Ovary (tissue), 9 donors: ENCODE results near the gene SHISA2. TPM values are rescaled to one million over a fixed set of nuclear protein-coding genes. Genes with fewer than 3 reads are reported as not detected.
A peak's percentile ranks its signal among the peaks of the same experiment; 100 is the strongest.

ENCODE experiments used
- DNase-seq, 5 donors: peaks; one replicate each; pipeline ENCODE4 v3.0.0-alpha.2; 2019 to 2020
- H3K27ac ChIP-seq, 2 donors: fragments of 200-600 bp; one replicate each; pipeline versions ENCODE4 v1.5.1 to v1.8.0; 2019 to 2022
- H3K27me3 ChIP-seq: fragments of 200-600 bp; one replicate; pipeline ENCODE4 v1.8.0; 2022
- H3K36me3 ChIP-seq: fragments of 200-600 bp; sonication (generic); one replicate; pipeline ENCODE4 v1.5.1; 2019
- H3K4me1 ChIP-seq: one replicate; pipeline ENCODE4 v1.8.1; 2013; ENCODE audit warnings: mild to moderate bottlenecking, moderate library complexity; ENCODE audit not compliant: insufficient read depth
- H3K4me3 ChIP-seq: fragments of 200-600 bp; sonication (generic); one replicate; pipeline ENCODE4 v1.5.1; 2017
- H3K9me3 ChIP-seq, 2 donors: fragments of 200-600 bp in 1 of 2; sonication (generic) in 1 of 2; one replicate each; pipeline versions ENCODE4 v1.5.1 to v1.8.1; 2013 to 2019; ENCODE audit warnings: mild to moderate bottlenecking in 1 of 2, moderate library complexity in 1 of 2
- CTCF ChIP-seq, 3 donors: fragments of 450-650 bp in 2 of 3; fragments of 200-600 bp in 1 of 3; IDR thresholded peaks; one replicate each; pipeline versions ENCODE4 v1.5.1 to v1.8.0; 2016 to 2022; ENCODE audit warnings: antibody characterized with exemption in 3 of 3, mild to moderate bottlenecking in 1 of 3
- EP300 ChIP-seq: sonication (generic); formaldehyde crosslinking; IDR thresholded peaks from one replicate; pipeline ENCODE4 v1.6.1; 2017; ENCODE audit warnings: antibody characterized with exemption
- POLR2A ChIP-seq: fragments of 450-650 bp; IDR thresholded peaks from one replicate; pipeline ENCODE4 v1.6.1; 2017; ENCODE audit warnings: antibody characterized with exemption, mild to moderate bottlenecking, moderate library complexity
- WGBS, 3 donors: extraction: QIAGEN DNeasy Blood & Tissue Kit in 1 of 3; methylation state at CpG; one replicate each; pipeline versions ENCODE4 v1.1.5 to v1.1.7; 2013 to 2017; 5-methylcytosine and 5-hydroxymethylcytosine counted together
- intact Hi-C, 4 donors: fragments of 100-400 bp; cut with DNase I; formaldehyde crosslinking; loops; one replicate each; pipeline versions ENCODE4 v1.11.0 to v1.15.1; 2022 to 2023
- polyA plus RNA-seq, 2 donors: library from polyadenylated mRNA; stranded (reverse); fragments of 200-250 nt in 1 of 2; fragments of 350-450 nt in 1 of 2; fragmentation: Illumina TruSeq in 1 of 2; extraction: RNeasy Lipid Tissue Mini Kit (QIAGEN cat#74804) in 1 of 2; gene quantifications; one replicate each; pipeline ENCODE4 v1.2.3, GENCODE V29; 2013 to 2014
- total RNA-seq, 7 donors: library from RNA; depleted of rRNA in 2 of 7; stranded (reverse); fragments of >200 nt in 2 of 7; fragmentation: NEBNext Ultra II Directional in 3 of 7; extraction: Animal tissue kit (Norgen Biotek cat#: 25700) in 3 of 7; gene quantifications; one replicate each; pipeline versions ENCODE4 v1.1.0 to v1.2.4, GENCODE V29; 2016 to 2023
- donor health status: DM: no; HTN: no; CAD: no; lungs with moderate emphysema.
- donor health status: DM: no; HTN: no; CAD: no.
- donor health status: Bipolar disorder and iron deficiency.
- donor health status: DM: yes; HTN: yes; CAD: no.
- donor health status: DM: no; HTN: no; CAD: no.
- donor health status: DM: yes; HTN: yes; CAD: no.

The SHISA2 gene
- total and polyA plus RNA-seq, 9 donors, result 0.18 to 2.1 (median 0.64) TPM; not detected in 1

- Histone ChIP-seq H3K4me3 (no peak overlapping the region), H3K27me3 (no peaks in the 10 kb centered on the region), H3K36me3 (no peaks in the 10 kb centered on the region), H3K4me1 (peaks cover 4% of the 10 kb centered on the region), H3K27ac (no peak overlapping the region), H3K9me3 (no peaks in the 10 kb centered on the region)
- 45 to 73% (median 51%) methylated on average over 10 of the region's 10 CpGs for WGBS, 3 donors
- intact Hi-C loops, result no loop called here
- TF ChIP-seq EP300 (no peak), POLR2A (no peak)
- no peak for DNase-seq
Measured at GRCh38 chr13:26052337-26052736, 521 bp upstream of the SHISA2 start.

- H3K4me1 ChIP-seq, result peaks cover 4% of the 10 kb centered on the region
- H3K9me3 ChIP-seq, result no peaks in the 10 kb centered on the region
- H3K27ac ChIP-seq, result no peak overlapping the region
- 0 to 1% (median 0%) methylated on average over 25 to 45 of the region's 45 CpGs for WGBS, 3 donors
- TF ChIP-seq POLR2A (no peak), EP300 (no peak), CTCF (IDR thresholded peaks at IDR 0.05) (no peak)
- no peaks in the 10 kb centered on the region for H3K27me3 ChIP-seq
- intact Hi-C loops, result no loop called here
- no peaks in the 10 kb centered on the region for H3K36me3 ChIP-seq
- H3K4me3 ChIP-seq, result peak overlapping the region; percentile 18
- DNase-seq, result peak in 1 of 5 donors; percentile 22
Measured at GRCh38 chr13:26051231-26051656, 572 bp downstream of the SHISA2 start.

DNA sequence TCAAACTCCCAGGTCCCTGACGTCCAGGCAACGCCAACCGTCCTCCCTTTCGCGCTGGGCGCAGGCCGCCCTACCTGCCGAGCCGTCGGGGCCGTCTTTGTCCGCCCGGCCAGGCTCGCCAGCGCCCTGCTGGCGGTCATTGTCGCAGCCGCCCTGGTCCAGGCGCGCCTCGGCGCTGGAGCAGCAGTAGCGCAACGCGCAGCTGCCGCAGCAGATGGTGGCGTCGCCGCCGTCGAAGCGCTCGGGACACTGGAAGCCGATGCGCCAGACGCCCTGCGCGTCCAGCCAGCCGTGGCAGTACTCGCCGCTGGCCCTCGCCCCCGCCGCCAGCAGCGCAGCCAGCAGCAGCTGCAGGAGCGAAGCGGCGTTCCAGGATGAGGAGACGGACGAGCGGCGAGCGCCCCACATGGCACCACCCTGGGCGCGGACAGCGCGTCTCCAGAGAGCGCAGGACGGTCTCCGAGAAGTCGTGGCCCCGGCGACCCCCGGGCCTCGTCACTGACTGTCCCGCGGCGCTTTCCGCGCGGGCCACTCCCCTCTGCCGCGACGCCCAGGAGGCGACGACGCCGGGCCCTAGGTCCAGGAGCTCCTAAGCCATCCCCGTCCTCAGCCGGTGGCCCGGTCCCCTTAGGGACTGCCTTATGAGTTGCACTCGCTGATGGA is 1.1 kb downstream of the SHISA2 start:
- Histone ChIP-seq H3K4me3 (no peak overlapping the region), H3K4me1 (peaks cover 4% of the 10 kb centered on the region), H3K27ac (no peak overlapping the region), H3K9me3 (no peaks in the 10 kb centered on the region), H3K36me3 (no peaks in the 10 kb centered on the region), H3K27me3 (no peaks in the 10 kb centered on the region)
- no peak for DNase-seq
- intact Hi-C loops, result no loop called here
- 1 to 3% (median 2%) methylated on average over 40 to 82 of the region's 82 CpGs for WGBS, 3 donors
- TF ChIP-seq CTCF (IDR thresholded peaks at IDR 0.05) (no peak), POLR2A (no peak), EP300 (no peak)

DNA sequence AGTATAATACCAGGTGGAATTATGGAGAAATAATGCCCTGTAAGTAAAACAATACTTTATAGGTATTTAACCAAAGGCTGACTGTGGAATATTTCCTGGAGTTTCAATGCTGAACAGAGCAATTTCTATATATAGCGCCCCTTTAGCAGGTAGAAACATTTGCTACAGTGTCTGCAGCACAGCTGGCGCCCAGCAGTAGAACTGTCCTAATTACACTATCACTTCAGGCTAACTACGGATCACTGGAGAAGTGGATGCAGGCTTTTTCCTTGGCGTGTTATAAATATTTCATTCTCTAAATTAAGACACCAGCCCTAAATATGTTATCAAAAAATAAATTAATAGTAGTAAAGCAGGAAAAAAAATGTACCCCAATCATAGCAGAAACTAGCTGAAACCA is 3.1 kb downstream of the SHISA2 start:
- DNase-seq, result no peak
- WGBS, 3 donors, result 18 to 31% (median 23%) methylated on average over 4 of the region's 4 CpGs
- Histone ChIP-seq H3K27ac (no peak overlapping the region), H3K9me3 (no peaks in the 10 kb centered on the region), H3K36me3 (no peaks in the 10 kb centered on the region), H3K4me1 (peaks cover 4% of the 10 kb centered on the region), H3K4me3 (no peak overlapping the region), H3K27me3 (no peaks in the 10 kb centered on the region)
- no peak for TF ChIP-seq POLR2A
- no peak for TF ChIP-seq CTCF (IDR thresholded peaks at IDR 0.05)
- no peak for TF ChIP-seq EP300
- intact Hi-C loops, result no loop called here

- DNase-seq, result no peak
- Histone ChIP-seq H3K9me3 (no peaks in the 10 kb centered on the region), H3K27me3 (no peaks in the 10 kb centered on the region), H3K27ac (no peak overlapping the region), H3K4me3 (no peak overlapping the region), H3K4me1 (peaks cover 4% of the 10 kb centered on the region), H3K36me3 (no peaks in the 10 kb centered on the region)
- TF ChIP-seq EP300, result no peak
- TF ChIP-seq POLR2A, result no peak
- no peak for TF ChIP-seq CTCF (IDR thresholded peaks at IDR 0.05)
- 91 to 95% (median 93%) methylated on average over 4 of the region's 4 CpGs for WGBS, 3 donors
- intact Hi-C loops, result no loop called here
Measured at GRCh38 chr13:26047040-26047439, 4.8 kb downstream of the SHISA2 start.
